Stimulated activated CD4-positive, alpha-beta T cell treated with anti-CD3 and anti-CD28 coated beads, Interleukin-1b, Interleukin-23, amount 100 ng/mL, for 24 hours (primary cell): ENCODE results near the gene PSMB2.

Experiments
- DNase-seq, 4 experiments: peaks; one replicate each; pipeline ENCODE4 v3.0.0-alpha.2; 2020; ENCODE audit warnings: low read depth in 4 of 4, low spot score in 1 of 4

The PSMB2 gene

DNA sequence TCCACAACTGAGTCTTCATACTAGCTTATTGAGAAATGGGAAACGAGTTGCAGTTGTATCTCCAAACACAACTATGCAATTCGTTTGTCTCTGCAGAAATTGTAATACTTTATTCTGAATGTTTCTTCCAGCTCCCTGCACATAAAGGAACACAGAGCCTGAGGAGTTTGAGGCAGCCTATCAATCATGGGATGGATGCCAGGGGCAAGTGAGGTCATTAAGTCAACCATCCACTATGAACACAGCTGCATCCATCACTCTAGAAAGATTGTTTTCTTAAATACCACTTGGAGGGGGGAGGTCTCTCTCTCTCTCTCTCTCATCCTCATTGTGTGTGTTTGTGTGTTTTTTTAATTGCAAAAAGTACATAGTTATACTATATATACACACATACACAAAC is 2.9 kb upstream of the PSMB2 start:
- DNase-seq = no peak

- no peak for DNase-seq
Observed at GRCh38 chr1:35642471-35642955, 1.2 kb upstream of the PSMB2 start.

- no peak for DNase-seq
Observed at GRCh38 chr1:35640380-35641232, 720 bp downstream of the PSMB2 start.

DNA sequence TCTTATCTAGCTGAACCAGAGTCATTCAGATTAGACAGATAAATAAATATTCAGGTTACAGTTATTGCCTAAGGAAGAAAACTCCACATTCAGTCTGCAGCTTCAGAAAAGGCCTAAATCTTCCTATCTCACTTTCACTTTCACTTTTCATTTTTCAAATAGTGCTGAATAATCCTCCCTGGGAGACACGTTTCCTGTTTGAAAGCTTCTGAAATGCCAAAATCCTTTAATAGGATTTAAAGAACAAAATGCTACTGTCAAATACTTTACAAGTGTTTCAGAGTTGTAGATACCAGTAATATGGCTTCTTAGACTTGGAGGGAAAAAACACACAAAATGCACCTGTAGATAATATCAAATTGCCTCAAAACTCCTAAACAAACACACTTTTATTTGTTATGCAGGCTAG is 3.9 kb downstream of the PSMB2 start:
- no peak for DNase-seq

- no peak for DNase-seq
Observed at GRCh38 chr1:35633547-35633946, 7.8 kb downstream of the PSMB2 start.

- DNase-seq = no peak
Observed at GRCh38 chr1:35631396-35631795, 9.9 kb downstream of the PSMB2 start.

DNA sequence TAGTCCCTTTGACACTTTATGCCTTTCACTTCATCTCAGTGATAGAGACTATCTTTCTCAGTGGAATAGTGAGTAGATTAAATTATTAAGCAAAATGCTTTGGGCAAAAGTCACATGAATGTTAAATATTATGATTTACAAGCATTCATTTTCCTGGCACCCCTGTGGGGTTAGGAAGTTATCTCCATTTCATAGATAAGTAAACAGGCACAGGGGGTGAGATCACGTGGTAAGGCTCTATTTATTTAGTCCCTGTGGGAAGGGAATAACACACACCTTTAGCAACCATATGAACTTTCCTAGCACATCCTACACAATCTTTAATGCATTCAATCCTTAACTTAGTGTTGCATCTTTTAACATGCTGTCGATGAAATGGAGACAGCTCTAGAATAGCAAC is 12.3 kb downstream of the PSMB2 start:
- no peak for DNase-seq

DNA sequence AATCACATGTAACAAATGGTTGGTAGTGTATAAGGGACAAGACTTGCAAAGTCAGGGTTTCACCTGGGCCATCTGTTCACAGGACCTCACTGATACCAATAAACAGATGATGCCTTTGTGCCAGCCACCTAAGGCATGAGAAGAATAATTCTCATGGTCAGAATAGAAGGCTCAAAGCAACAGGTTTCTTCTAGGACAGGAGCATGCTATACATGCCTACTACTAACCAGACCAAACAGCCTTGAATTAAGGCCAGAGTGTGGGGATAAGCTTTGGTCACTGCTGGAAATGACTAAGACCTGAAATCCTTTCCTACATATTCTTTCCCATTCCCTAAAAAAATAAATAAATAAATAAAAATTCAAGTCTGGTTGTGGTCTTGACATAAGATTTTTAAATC is 17.5 kb downstream of the PSMB2 start:
- DNase-seq = no peak

DNA sequence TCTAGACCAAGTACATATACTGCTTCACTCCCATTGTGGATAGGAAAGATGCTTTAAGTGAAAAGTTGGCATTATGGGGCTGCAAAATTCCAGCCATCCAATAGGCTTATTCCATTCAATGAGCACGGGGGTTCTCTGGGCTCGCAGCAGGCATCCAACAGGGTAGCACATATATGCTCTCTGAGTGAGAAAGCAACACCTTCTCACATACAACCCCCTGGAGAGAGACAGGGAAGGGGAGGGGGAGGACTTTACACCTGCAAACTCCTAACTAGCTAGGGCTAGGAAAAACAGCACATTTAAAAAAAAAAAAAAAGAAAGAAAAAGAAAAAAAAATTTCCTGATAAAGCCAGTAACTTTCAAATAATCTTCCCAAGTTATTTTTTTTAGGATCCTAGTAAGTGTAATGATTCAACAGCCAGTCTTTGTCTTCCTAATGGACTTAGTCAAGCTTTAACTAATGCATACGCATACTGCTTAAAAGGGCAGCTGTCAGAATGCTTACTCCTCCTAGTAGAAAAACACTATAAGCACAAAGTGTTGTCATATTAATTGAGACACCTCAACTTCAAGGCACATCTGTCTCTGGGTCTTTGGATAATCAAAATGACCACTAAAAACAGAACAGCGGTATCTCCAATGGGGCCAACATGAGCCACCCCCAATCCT is 18.7 kb downstream of the PSMB2 start:
- DNase-seq = no peak

DNA sequence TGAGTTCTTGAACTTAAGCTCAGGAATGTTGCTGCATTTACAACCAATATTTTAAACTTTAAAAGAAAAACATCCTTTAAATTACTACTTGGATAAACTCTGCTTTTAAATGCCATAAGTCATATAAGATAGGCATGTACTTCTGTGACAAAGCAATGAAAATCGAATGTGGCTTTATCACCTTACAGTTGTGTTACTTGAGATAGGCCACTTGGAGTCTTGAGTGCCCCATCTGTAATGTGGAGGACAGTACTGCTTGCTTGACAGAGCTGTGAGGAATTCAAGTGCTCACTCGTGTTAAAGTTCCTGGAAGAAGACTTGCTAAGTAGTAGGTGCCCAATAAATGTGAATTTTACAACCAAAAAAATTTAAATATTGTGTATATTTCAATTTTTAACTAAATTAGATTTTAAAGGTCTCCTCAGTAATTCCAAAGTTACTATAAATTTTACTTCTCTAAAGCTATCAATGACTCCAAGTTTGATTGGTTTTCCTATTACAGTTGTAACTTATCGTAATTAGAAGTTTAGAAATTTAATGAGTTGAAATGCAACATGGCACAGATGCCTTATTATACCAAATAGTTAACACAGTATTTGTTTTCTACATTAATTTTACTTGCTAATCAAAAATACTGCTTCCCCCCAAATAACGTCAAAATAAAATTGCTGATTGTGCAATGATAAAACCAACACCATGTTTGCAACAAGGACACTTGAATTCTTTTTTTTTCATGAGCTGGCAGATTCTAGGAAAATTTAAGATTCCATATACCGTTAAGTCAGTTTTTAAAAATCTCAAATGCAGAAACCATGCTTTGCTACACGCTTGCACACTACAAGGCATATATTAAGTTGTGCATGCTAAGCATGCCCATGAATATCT is 21.8 kb downstream of the PSMB2 start:
- no peak for DNase-seq

DNA sequence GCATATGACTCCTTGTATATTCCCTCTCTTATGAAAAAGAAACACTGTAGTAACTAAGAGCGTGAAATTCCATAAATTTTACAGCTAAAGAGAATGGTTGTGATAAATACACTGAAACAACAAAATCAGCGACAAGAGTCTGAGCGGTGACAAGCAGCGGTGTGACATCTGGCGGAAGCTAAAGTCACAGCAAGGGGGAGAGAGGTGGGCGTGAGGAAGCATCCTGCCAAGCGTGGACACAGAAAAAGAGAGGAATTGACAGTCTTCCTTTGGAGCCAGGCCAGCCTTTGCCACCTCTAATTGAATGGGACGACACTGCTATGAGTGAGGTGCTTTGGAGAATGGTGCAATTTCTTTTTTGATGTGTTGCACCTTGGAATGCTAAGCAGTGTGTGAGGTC is 25.9 kb downstream of the PSMB2 start:
- no peak for DNase-seq

DNA sequence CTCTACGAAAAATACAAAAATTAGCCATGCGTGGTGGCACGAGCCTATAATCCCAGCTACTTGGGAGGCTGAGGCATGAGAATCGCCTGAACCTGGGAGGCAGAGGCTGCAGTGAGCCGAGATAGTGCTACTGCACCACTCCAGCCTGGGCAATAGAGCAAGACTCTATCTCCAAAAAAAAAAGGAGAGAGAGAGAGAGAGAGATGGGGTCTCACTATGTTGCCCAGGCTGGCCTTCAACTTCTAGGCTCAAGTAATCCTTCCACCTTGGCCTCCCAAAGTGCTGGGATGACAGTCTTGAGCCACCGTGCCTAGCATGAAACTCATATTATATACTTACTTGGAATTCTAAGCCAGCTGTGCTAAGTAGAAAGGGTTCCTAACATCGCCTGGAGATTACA is 29.7 kb downstream of the PSMB2 start:
- DNase-seq = no peak

DNA sequence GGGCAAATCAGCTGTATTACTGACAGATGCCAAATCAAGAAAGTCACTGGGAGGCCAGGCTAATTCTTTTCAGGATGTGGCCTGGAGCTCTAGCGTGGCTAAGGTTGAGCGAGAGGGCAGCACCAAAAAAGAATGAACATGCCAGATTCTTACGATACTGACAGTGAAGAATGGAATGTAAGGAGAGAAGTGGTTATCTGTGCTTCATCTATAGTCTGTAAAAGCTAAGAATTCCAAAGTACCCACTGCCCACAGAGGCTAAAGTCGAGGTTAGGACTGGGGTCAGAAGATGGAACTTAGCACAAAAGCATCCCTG is 35.5 kb downstream of the PSMB2 start:
- DNase-seq = no peak

- DNase-seq = no peak
Observed at GRCh38 chr1:35605071-35605866, 36.1 kb downstream of the PSMB2 start.

- DNase-seq = no peak
Observed at GRCh38 chr1:35603941-35604340, 37.4 kb downstream of the PSMB2 start.

DNA sequence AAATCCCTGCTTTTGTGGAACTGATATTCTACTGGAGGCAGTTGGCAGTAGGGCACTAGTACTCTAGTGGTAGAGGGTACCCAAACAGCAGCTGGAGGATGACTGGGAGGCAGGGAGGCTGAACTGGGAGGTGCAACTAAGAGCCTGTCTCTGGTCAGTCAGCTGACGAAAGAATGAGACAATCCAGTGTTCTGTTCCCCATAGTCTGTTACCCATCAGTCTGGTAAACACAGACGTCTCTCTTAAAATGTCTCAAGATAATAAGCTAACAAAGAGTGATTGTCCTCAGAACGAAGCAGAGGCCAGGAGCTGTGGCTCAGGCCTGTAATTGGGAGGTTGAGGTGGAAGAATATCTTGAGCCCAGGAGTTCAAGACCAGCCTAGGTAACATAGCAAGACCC is 37.9 kb downstream of the PSMB2 start:
- DNase-seq = no peak

DNA sequence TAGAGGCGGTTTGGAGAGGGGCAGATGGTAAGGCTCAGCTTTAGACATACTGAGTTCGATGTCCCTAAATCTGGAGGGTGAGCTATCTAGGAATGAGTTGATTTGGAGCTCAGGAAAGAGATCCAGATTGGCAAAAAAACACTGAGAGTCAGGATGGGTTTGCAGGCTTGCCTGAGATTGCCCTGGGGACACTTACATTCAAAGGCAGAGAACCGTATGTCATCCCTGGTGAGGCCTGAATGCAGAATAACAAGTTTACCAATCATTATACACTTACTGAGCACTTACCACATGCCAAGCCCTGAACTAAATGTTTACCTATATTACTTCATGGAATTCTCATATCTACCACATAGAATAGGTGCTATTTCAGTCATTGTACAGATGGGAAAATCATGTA is 40.7 kb downstream of the PSMB2 start:
- DNase-seq = no peak

- no peak for DNase-seq
Observed at GRCh38 chr1:35599411-35599810, 41.9 kb downstream of the PSMB2 start.

- no peak for DNase-seq
Observed at GRCh38 chr1:35598895-35599294, 42.4 kb downstream of the PSMB2 start.

GRCh38 chr1:35597870-35598269 is 43.5 kb downstream of the PSMB2 start:
- DNase-seq = no peak

- no peak for DNase-seq
Observed at GRCh38 chr1:35595684-35596083, 45.6 kb downstream of the PSMB2 start.
